HG03025 (cell line): ENCODE measurements around the gene UBE2J2.

ENCODE experiments used
- ATAC-seq: cut with Tn5 transposase; IDR thresholded peaks from one replicate; pipeline ENCODE4 v1.9.1; 2021; ENCODE audit warnings: mild to moderate bottlenecking, moderate library complexity; ENCODE audit not compliant: unreplicated experiment, low FRiP score

UBE2J2 gene

DNA sequence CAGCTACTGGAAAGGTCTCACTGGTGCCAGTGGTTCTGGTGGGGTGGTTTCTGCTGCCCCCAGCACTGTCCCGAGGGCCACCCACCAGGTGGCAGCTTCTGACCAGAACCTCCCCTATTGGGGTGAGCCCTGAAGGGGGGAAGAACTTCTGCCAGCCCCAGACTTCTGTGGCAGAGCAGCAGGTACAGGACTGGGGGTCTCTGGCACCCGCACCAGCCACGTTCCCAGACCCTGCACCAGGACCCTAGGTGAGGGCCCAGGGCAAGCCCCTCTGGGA, 36.4 kb upstream of the UBE2J2 start:
- no peak for ATAC-seq

DNA sequence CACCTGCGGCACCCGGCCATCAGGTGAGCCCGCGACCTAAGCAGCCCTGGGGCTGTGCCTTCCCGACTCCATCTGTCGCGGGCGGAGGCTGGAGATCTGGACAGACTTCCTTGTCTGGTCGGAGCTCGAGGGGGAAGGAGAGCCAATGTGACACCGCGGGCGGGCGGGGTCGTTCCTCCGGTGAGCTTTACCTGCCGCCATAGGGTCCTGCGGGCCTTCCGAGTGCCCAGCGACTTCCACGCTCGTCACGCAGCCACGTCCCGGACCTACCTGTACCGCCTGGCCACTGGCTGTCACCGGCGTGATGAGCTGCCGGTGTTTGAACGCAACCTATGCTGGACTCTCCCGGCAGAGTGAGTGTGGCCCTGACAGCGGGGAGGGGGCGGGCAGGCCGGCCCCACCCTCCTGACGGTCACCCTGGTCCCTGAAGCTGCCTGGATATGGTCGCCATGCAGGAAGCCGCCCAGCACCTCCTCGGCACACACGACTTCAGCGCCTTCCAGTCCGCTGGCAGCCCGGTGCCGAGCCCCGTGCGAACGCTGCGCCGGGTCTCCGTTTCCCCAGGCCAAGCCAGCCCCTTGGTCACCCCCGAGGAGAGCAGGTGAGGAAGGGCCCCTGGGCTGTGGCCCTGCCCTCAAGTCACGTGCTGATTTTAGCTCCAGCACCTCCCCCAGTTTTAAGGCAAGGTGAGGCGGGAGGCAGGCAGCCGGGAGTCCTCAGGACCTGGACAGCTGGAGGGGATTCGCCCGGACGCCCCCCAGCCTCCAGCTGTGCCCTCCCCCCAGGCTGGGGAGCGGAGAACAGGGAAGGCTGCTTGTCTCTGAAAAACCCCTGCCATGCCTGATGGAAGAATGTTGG, 35.8 kb upstream of the UBE2J2 start:
- ATAC-seq, result no peak

DNA sequence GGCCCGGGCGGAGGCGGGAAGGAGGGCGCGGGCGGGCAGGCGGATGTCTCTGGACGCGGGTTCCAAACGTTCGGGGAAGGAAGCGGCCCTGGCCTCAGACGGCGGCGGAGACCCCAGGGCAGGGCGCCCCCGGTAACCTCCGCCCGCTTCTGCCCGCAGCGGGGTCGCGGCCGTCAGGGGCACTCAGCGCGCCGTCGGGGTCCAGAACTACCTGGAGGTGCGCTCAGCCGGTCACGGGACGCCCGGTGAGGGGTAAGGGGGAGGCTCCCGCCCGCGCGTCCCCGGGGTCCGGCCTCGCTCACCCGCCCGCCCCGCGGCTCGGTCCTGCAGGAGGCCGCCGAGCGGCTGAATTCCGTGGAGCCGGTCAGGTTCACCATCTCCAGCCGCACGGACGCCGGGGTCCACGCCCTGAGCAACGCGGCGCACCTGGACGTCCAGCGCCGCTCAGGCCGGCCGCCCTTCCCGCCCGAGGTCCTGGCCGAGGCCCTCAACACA, 35.1 kb upstream of the UBE2J2 start:
- peak; percentile 1 for ATAC-seq

DNA sequence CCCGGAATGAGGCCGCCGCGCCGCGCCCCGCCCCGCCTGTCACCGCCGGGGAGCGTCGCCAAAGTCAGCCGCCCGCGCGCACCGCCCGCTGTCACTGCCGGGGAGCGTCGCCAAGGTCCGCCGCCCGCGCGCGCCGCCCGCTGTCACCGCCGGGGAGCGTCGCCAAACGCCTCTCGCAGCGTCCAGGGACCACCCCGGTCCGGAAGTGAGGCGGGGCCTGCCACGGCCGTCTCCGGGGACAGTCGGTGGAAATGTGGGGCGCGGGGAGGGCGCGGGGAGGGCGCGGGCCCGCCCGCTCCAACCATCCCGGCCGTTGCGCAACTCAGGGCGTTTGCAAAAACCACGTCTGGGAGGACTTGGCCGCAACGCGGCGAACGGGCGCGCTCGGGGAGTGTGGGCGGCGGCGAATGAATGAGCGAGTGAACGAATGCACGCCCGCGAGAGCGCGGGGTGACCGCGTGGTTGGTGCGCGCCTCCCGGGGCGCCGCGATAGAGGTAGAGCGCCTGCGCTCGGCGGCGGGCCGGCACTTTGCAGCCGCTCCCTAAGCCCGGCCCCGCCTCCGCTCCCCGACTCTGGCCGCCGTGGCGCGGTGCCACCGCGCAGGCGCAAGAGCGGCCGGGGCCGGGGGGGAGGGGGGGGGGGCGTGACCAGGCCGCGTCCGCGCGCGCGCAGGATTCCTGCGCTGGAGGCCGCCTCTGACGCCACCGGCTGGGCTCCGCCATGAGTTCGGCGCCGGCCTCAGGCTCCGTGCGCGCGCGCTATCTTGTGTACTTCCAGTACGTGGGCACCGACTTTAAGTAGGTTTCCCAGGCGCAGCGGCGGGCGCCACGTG, 34.5 kb upstream of the UBE2J2 start, which contains the start of the genes ACAP3 and PUSL1:
ACAP3 (minus strand) TSS at position 8 of the 833 bp plus-strand sequence. CDS start 115 bp downstream, outside the sequence.
PUSL1 (plus strand) TSS at position 675 of the 833 bp plus-strand sequence; CDS start at position 722, 47 bp downstream.
- peak; percentile 59 for ATAC-seq

DNA sequence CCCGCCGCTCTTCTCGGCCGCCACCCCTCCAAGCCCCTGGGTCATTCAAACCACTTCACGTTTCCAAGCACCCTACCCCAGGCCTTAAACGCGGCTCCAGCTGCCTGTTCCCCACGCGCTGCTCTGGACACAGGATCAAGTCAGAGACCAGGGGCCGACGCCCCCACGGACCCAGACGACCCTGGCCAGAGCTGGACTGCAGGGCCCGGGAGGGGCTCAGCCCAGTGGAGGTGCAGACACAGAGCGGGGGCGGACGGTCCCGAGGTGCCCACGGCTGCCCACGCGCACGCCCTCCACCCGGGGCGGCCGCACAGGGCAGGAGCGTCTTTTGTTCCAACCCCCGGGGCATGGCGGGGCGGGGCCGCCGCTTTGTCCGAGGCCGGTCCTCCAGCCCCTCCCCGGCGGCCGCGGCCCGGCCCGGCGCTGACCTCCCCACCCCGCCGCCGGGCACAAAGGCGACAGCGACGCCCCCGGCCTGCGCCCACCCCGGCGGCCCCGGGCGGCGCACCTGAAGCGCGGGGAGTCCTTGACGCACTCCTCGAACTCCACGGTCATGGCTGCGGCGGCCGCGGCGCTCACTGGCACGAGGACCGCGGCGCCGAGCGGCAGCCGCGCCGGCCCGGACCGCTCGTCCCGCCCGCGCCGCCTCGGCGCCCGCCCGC, 33.7 kb upstream of the UBE2J2 start:
- ATAC-seq, result peak; percentile 6

DNA sequence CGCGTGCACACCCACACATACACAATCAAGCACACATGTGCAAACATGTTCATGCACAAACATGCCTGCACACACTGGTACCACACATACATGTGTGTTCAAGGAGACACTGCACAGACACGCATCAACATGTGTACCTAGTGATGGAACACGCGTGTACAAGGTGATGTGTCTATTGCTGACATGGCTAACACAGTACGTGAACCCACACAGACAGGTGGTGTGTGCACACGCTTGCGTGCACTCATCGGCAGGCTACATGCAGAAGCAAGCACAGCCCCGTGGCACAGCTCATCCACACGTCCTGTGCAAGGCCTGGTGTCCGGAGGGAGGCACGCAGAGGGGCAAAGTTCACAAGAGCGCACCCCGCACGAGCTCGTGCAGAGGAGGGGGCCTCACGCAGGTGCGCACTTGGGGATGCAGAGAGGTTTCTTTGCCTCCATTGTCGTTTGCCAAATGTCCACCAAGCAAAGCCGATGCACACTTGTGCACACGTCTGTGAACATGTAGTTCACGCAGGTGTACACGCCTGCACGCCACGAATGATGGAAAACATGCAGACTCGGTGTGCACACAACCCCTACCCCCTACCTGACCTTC, 33.1 kb upstream of the UBE2J2 start:
- ATAC-seq, result no peak

DNA sequence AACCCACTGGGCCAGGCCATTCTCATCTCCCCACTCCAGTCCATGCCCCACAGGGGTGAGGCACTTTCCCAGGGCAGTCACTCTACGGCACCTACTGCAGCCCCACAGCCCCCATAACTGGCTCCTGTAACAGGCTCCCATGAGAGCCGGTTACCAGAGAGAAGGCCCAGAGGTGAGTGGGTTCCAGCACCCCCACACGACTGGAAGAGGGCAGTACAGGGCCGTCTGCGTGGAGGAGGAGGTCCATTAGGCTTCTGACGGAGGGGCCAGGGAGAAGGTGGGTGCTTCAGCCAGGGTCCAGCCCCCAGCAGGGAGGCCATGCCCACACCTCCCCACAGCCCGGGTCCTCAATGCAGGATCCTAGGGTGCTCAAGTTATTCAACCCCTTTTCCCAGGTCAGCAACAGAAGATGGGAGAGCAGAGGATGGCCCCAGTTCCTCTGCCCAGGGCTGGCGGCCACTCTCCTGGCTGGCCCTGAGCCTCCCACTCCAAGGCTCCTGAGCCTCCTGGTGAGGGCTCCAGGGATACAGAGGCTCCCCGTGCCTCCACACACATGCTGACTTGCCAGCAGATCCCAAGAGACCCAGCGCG, 32.5 kb upstream of the UBE2J2 start:
- ATAC-seq, result no peak

DNA sequence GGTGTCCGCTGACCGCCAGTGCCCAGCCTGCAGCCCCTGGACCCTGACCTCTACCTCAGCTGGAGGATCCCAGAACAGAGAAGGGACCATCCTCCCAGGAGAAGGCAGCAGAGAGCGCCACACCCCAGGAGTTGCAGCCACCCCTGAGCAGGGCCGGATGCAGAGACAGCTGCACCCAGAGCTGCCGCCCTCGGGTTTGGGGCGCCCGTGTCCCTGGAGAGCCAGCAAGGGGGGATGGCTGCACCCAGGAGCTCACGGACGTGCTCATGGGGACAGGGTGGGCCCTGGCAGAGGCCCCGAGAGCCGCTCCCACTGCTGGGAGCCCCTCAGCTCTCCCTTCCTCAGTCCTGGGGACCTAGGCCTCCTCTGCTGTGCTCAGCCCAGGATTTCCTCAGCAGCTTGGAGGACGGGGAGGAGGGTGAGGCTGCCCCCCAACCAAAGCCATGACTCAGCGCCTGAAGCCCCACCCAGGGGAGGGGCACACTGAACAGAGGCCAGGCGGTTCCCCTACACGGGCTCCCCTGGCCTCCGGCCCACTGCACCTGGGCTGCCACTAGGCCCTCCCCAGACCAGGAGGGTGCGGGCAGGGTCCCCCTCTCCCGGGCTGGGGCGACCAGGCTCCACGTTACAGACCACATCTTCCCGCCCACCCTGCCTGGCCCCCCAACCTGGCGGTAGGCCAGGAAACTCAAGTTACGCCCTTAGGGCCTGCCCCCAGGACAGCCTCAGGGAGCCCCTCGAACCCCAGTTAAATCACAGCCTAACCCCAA, 31.8 kb upstream of the UBE2J2 start:
- ATAC-seq, result no peak

DNA sequence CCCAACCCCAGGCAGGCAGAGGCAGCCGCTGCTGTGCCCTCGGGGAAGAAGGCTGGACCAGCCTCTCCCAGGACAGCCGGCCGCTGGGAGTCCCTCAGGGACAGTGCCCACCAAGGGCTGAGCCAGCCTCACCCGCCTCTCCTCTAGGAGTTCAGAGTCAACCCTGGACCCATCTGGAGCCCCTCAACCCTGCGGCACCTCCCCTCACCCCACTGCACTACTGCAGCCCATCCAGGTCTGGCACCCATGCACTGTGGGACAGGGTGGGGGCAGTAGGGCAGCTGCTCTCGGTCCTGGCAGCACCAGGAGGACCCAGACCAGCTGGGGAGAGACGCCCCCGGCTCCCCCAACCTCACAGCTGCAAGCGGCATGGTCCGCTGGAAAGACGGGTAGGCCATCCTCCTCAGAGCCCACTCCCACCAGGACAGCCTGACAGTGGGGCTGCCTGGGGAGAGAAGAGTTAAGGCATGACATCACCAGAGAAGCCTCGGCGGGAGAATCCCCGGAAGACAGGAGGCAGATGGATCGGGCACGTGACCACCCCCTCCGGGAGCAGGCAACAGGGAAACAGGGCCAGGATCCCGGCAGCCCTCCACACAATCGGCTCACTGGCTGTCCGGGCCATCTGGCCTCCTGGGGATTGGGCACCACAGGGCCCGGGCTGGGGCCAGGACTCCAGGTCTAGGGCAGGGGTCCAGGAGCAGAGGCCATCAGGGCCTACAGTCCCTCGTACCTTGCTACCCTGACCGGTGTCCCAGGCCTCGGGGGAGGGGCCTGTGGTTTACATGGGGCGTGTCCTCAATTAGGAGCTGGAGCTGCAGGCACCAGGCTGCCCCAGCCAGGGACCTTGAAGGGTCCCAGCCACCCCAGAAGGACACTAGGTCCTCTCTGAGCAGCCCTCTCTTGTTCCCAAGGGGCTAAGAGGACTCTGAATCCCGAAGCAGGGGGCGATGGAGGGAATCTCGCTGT, 31.0 kb upstream of the UBE2J2 start:
- no peak for ATAC-seq

DNA sequence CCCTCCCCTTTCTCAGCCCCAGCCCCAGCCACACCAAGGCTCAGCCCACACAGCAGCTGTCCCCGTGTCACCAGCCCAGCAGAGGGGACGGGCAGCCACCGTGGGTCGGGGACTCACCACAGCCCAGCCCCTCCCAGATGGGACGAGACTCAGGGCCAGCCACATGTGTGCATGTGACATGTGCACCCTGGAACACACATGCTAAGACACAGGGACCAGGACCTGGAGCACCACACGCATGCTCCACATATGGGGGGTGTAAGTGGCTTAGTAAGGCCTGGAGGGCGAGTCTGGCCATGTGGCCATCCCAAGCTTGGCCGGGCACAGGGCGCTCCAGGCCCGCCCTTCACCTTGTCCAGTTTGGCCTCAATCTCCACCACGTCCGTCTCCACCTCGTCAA, 30.1 kb upstream of the UBE2J2 start:
- ATAC-seq, result no peak

DNA sequence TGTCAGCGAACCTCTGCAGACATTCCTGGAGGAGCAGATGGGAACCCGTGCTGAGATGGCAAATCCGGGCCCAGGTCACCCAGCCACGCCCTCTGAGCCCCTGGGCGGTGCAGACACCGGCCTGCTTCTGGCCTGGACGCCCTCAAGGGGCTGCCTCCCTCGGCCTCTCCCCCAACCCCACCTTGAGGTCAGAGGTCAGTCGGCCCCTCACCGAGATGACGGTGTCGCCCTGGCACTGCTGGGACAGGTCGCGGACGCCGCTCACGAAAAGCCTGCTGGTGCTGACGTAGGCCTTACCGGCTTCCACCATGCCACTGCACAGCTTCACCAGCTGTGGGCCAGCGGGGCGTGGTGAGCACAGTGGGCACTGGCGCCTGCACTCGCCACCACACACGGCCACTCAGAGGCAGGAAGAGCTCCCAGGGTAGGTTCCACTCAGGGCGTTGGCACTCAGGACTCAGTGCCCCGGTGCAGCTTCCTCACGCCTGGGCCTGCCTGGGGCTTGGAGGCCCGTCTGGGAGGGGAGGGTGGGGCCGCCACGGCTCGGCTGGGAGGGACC, 29.4 kb upstream of the UBE2J2 start:
- ATAC-seq, result no peak

DNA sequence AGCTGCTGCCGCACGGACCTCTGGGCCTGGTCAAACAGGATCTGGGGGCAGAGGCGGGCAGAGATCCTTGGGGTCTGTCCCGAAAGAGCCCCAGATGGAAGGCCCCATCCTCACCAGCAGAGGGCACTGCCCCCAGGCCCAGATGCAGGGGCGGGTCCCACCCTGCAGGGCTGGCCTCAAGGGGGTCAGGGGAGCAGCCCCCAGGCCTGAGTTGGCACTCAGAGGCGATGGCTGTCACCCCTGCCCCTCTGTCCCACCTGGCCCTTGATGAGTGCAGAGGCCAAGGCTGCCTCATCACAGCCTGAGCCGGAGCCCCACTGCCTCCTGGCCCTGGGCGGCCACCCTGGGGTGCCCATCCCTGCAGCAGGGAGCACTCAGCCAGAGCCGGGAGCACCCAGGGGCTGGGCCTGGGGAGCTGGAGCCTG, 28.4 kb upstream of the UBE2J2 start:
- ATAC-seq, result no peak

DNA sequence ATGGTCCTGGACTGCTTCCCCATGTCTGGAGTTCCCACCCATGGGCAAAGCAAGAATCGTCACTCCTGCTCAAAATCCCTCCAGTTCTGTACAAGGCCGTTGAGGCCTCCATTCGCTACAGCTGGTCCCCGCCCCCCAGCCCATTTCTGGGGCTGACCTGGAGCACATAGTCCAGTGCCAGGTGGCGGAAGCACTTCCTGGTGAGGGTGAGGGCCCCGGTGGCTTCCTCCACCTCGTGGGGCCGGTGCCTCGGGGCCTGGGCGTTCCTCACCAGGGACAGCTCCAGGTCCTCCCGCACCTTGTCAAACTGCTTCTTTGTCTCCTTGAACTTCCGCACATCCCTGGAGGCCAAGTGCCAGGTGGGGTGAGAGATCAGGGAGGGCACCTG, 26.7 kb upstream of the UBE2J2 start:
- ATAC-seq, result no peak

DNA sequence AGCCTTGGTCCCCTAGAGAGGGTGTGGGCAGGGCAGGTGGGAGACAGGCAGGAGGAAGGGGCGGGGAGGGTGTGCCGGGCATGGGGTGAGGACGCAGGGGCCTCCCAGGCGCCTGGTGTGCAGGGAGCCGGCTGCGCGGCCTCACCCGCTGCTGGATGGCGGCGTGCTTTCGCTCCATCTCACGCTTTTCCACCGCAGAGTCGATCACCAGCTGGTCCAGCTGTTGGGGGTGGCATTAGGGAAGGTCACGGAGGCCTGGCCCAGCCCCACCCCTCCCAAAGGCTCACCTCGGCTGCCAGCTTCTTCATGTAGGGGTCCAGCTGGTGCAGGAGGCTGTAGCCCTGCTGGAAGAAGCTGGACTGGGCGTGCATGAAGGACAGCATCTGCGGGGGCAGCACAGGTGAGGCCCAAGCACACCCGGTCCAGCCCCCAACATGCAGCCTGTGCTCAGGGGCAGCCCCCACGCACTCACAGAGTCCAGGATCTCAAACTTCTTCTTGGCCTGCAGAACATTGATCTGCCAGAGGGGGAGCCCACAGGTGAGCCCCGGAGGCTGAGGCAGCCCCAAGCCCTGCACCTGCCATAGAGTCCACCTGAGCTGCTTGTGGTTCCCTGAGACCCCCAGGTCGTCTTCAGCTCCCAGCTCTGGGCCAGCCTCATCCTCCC, 26.2 kb upstream of the UBE2J2 start:
- ATAC-seq, result no peak

DNA sequence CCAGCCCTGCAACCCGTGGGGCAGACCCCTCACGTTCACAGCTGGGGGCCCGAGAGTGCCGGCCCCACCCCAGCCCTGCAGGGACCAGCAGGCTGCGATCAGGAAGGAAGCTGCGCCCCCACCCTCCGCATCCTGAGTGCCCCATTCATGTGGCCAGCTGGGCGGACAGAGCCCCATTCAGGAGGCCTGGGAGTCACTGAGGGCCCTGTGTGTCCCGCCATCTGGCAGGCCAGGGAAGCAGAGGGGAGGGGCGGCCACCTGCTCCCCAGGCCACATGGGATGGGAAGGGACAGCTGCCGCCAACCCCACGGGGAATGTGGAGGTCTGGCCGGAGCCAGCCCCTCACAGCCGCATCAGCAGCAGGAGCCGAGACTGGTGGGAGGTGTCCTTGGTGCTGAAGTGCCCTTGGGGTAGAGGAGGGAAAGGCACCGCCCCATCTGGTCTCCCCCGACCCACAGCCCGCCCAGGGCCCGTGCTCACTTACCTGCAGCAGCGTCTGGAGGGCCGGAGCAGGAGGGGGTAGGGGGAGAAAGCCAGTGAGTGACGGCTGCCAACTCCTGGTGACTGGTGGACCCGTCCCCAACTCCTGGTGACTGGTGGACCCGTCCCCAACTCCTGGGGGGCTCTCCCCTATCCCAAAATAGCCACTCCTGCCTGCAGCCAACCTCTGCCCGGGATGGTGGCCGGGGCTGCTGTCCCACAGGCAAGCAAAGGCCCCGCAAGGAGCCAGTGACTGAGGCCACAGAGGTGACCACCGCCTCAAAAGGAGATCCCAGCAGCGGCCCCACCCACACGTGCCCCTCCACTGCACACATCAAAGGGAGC, 25.4 kb upstream of the UBE2J2 start:
- ATAC-seq, result no peak

DNA sequence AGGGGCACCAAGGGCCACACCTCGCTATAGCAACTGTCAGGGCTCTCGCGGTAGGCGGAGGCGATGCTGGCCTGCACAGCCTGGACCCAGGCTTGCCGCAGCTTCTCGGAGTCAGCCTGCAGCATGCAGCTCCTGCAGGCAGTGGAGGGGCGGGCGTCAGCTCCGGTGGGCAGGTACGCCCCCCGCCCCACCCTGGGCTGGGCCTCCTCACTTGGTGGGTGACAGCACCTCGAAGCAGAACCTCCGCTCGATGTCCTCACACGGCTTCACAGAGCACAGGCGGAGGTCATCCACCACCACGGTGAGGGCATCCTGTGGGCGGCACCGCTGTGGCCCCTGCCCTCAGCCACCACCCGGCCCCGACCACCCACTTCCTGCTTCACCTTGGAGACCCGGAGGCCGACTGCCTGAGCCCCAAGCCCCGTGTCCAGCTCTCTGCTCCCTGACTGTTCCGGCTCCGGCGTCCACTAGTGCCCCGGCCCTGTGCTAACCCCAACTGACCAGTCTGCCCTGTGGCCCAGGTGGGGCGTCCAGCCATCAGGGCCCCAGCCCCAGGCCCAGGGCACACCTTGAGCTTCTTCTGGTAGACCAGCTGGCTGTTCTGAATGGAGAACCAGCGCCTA, 24.3 kb upstream of the UBE2J2 start:
- no peak for ATAC-seq
